Measurements from ENCODE around the gene FHIT.

Gene FHIT

DNA sequence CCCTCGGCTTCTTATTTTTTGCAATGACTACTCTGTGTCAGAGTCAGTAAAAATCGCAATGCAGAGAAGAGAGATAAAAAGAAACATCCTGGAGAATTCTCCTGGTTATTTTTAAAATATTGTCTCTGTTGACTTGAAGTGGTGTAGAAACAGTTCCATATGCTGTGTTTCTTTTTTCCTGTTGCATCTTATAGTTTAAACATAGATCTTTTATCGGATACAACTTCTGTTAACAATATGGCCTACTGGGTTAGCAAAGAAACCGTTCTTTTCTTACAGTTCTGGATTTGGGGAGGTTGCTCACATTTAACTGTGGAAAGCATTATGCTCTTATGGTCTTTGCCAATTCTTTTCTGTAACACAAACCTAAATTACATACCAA is 1432.3 kb downstream of the FHIT start:
- Histone ChIP-seq H3K27ac (ENCODE audit: low read depth, low read length) (no peak overlapping the region), H3K79me2 (ENCODE audit: insufficient read depth, low read length) (no peaks in the 10 kb centered on the region), H3K9ac (ENCODE audit: low read length) (no peak overlapping the region), H3K4me2 (ENCODE audit: low read depth, low read length, poor library complexity, severe bottlenecking) (no peak overlapping the region), H3K27me3 (ENCODE audit: low read length) (no peaks in the 10 kb centered on the region), H3K9me3 (ENCODE audit: insufficient read depth, low read length) (no peaks in the 10 kb centered on the region), H3K36me3 (ENCODE audit: low read length) (no peaks in the 10 kb centered on the region), H3F3A (ENCODE audit: insufficient read depth) (no peaks in the 10 kb centered on the region), H4K20me1 (ENCODE audit: low read depth, low read length) (no peaks in the 10 kb centered on the region), H2AFZ (ENCODE audit: low read depth, low read length, severe bottlenecking) (no peak overlapping the region), H3K4me3 (ENCODE audit: insufficient read depth, low read length, poor library complexity, severe bottlenecking) (no peak overlapping the region), H3K9me2 (replicated peaks; ENCODE audit: insufficient read depth, low read length) (no peaks in the 10 kb centered on the region)
- no peak for TF ChIP-seq EZH2phosphoT487 (conservative IDR thresholded peaks at IDR 0.05; ENCODE audit: low read length)
- no peak for TF ChIP-seq CTCF (IDR thresholded peaks at IDR 0.05; ENCODE audit: insufficient read depth, low read length, poor library complexity, severe bottlenecking)

DNA sequence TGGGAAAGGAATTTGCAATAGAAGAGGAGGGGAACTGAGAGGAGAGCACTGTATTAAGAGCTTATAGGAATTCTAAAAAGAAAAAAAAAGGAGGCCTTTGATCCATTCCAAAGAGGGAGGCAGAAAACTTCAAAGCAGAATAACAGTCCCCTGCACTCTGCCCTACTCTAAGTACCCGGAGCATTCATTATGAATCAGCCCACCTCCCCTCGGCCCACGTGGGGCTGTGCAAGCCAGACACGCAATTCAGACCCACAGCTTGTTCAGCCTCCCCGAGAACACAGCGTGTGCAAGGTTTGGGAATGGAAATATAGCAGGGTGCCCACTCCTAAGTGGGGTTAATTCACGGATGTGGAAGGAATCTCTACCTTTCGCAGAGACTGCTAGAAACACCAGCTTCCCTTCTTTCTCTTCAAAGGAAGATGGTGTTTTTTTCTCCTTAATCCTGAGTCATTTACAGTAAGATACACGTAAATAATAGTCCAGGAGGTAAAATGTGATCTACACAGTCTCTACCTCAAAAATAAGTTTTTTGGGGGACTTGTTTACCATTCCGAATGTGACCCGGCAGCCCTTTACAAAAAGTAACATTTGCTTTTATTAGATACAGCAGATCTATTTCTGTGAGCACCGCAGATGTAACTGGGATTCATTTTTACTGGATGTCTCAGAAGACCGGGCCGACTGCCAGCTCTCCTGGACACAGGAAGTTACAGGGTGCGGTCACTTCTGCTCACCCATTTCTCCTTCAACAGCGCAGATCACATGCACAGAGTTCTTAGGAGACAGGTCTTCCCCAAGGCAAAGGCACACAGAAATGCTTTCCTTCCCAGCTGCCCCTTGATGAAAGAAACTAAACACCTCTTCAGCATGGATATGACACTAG is 1433.0 kb downstream of the FHIT start:
- no peak overlapping the region for H3K27ac ChIP-seq (ENCODE audit: low read depth, low read length)
- H3K79me2 ChIP-seq (ENCODE audit: insufficient read depth, low read length) = no peaks in the 10 kb centered on the region
- no peaks in the 10 kb centered on the region for H3F3A ChIP-seq (ENCODE audit: insufficient read depth)
- no peak overlapping the region for H3K4me3 ChIP-seq (ENCODE audit: insufficient read depth, low read length, poor library complexity, severe bottlenecking)
- no peaks in the 10 kb centered on the region for H4K20me1 ChIP-seq (ENCODE audit: low read depth, low read length)
- no peaks in the 10 kb centered on the region for H3K27me3 ChIP-seq (ENCODE audit: low read length)
- no peak overlapping the region for H3K4me2 ChIP-seq (ENCODE audit: low read depth, low read length, poor library complexity, severe bottlenecking)
- H2AFZ ChIP-seq (ENCODE audit: low read depth, low read length, severe bottlenecking) = no peak overlapping the region
- no peaks in the 10 kb centered on the region for H3K9me2 ChIP-seq (replicated peaks; ENCODE audit: insufficient read depth, low read length)
- H3K9me3 ChIP-seq (ENCODE audit: insufficient read depth, low read length) = no peaks in the 10 kb centered on the region
- TF ChIP-seq CTCF (IDR thresholded peaks at IDR 0.05; ENCODE audit: insufficient read depth, low read length, poor library complexity, severe bottlenecking) (no peak), EZH2phosphoT487 (conservative IDR thresholded peaks at IDR 0.05; ENCODE audit: low read length) (no peak)
- no peak overlapping the region for H3K9ac ChIP-seq (ENCODE audit: low read length)
- H3K36me3 ChIP-seq (ENCODE audit: low read length) = no peaks in the 10 kb centered on the region

- Histone ChIP-seq H3K9me2 (replicated peaks; ENCODE audit: insufficient read depth, low read length) (no peaks in the 10 kb centered on the region), H3K27ac (ENCODE audit: low read depth, low read length) (no peak overlapping the region), H3K36me3 (ENCODE audit: low read length) (no peaks in the 10 kb centered on the region), H3K9ac (ENCODE audit: low read length) (no peak overlapping the region), H3K4me2 (ENCODE audit: low read depth, low read length, poor library complexity, severe bottlenecking) (no peak overlapping the region), H3K27me3 (ENCODE audit: low read length) (no peaks in the 10 kb centered on the region), H3F3A (ENCODE audit: insufficient read depth) (no peaks in the 10 kb centered on the region), H2AFZ (ENCODE audit: low read depth, low read length, severe bottlenecking) (no peak overlapping the region), H3K79me2 (ENCODE audit: insufficient read depth, low read length) (no peaks in the 10 kb centered on the region), H3K9me3 (ENCODE audit: insufficient read depth, low read length) (no peaks in the 10 kb centered on the region), H3K4me3 (ENCODE audit: insufficient read depth, low read length, poor library complexity, severe bottlenecking) (no peak overlapping the region), H4K20me1 (ENCODE audit: low read depth, low read length) (no peaks in the 10 kb centered on the region)
- TF ChIP-seq CTCF (IDR thresholded peaks at IDR 0.05; ENCODE audit: insufficient read depth, low read length, poor library complexity, severe bottlenecking) = no peak
Observed at GRCh38 chr3:59817511-59817910, 1433.7 kb downstream of the FHIT start.
